Measurements from ENCODE around the gene CTNNA3.

Gene CTNNA3

GRCh38 chr10:66071907-66072306 lies 1624.1 kb downstream of the CTNNA3 start:
- DNase-seq (ENCODE audit: low read depth): no peak

GRCh38 chr10:66058594-66058993 lies 1637.4 kb downstream of the CTNNA3 start:
- DNase-seq (ENCODE audit: low read depth): no peak

DNA sequence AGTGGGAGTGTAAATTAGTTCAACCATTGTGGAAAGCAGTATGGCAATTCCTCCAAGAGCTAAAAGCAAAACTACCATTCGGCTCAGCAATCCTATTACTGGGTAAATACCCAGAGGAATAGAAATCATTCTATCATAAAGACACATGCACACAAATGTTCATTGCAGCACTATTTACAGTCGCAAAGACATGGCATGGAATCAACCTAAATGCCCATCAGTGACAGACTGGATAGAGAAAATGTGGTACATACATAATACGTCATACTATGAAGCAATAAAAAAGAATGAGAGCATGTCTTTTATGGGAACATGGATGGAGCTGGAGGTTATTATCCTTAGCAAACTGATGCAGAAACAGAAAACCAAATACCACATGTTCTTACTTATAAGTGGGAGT lies 1646.7 kb downstream of the CTNNA3 start:
- DNase-seq (ENCODE audit: low read depth): no peak

GRCh38 chr10:66045859-66046258 lies 1650.1 kb downstream of the CTNNA3 start:
- no peak for DNase-seq (ENCODE audit: low read depth)

DNA sequence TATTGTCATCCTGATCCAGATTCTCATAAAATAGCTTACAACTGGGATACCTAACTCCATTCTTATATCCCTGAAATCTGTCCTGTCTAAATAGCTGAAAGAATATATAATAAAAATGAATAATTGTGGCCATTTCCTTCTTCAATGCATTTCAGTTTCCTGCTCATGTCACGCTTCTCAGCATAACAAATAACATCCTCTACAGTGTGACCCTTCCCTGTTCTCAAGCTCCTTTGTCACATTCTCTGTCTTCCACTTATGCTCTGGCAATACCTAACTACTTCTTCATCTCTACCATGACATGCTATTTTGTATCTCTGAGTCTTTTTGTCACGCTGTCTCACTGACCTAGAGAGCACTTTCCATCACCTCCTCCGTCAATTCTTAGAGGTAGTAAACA lies 1654.2 kb downstream of the CTNNA3 start:
- DNase-seq (ENCODE audit: low read depth): no peak

- DNase-seq (ENCODE audit: low read depth): no peak
Observed at GRCh38 chr10:66038623-66039022, 1657.4 kb downstream of the CTNNA3 start.

GRCh38 chr10:66026321-66026720 lies 1669.7 kb downstream of the CTNNA3 start:
- DNase-seq (ENCODE audit: low read depth): no peak

DNA sequence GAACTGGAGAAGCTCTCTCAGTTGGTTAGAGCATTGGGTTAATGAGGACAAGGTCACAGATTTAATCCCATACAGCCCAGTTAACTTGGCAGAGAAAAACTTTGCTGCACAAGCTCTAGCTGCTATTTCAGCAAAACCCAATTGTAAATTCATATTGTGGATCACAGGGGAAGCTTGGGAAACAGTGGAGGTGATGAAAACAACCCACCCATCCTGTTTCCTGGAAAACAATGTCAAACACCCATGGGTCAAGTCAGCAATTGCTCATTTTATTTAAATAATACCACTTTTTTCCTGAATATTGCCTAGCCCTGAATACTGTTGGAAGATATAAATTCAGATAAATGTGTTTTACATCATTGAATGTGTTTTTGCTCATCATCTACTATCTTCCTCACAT lies 1670.8 kb downstream of the CTNNA3 start:
- no peak for DNase-seq (ENCODE audit: low read depth)

DNA sequence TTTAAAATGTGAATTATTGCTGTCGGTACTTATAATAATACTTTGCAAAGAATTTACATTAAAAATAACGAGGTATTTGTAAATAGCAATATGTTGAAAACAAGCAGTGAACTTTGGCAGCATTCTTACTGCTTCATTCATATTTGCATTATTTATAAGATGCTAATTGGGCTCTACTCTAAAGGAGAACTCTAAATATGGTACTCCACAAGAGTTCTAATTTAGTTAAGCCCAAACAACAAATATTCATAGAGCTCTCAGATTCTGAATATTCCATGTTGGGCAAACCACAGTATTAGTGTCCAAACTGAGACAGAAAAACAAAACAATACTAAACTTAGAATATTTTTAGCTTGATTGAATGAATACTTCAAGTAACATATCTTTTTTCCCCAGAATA lies 1674.6 kb downstream of the CTNNA3 start:
- no peak for DNase-seq (ENCODE audit: low read depth)

GRCh38 chr10:66008221-66008620 lies 1687.8 kb downstream of the CTNNA3 start:
- no peak for DNase-seq (ENCODE audit: low read depth)

GRCh38 chr10:66006411-66006810 lies 1689.6 kb downstream of the CTNNA3 start:
- no peak for DNase-seq (ENCODE audit: low read depth)

DNA sequence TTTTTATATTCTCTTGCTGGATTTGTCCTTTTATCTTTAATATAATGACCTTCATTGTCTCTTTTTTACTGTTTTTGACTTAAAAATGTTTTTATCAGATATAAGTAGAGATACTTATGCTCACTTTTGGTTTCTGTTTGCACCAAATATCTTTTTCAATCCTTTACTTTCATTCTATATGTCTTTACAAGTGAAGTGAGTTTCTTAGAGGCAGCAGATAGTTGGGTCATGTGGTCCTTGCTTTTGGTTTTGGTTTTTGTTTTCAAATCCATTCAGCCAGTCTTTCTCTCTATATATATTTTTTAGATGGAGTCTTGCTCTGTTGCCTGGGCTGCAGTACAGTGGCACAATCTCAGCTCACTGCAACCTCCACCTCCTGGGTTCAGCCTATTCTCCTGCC lies 1702.5 kb downstream of the CTNNA3 start:
- no peak for DNase-seq (ENCODE audit: low read depth)

- no peak for DNase-seq (ENCODE audit: low read depth)
Observed at GRCh38 chr10:65968871-65969270, 1727.1 kb downstream of the CTNNA3 start.

DNA sequence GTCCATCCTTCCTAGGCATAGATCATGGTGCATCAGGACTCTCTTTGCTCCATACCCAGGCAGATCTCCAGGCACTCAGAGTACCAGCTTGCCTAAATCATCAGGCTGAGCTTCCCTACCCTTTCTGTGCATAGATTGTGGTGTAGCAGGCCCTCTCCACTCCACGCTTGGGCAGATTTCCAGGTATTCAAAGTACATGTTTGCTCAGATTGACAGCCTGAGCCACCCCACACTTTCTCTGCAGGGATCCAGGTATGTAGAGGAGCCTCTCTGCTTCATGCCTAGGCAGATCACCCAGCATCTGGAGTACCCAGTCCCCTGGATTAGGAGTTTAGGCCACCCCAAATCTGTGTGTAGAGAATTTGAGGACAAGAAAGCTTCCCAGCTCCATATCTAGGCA lies 1727.6 kb downstream of the CTNNA3 start:
- DNase-seq (ENCODE audit: low read depth): no peak

GRCh38 chr10:65964205-65964604 lies 1731.8 kb downstream of the CTNNA3 start:
- no peak for DNase-seq (ENCODE audit: low read depth)

DNA sequence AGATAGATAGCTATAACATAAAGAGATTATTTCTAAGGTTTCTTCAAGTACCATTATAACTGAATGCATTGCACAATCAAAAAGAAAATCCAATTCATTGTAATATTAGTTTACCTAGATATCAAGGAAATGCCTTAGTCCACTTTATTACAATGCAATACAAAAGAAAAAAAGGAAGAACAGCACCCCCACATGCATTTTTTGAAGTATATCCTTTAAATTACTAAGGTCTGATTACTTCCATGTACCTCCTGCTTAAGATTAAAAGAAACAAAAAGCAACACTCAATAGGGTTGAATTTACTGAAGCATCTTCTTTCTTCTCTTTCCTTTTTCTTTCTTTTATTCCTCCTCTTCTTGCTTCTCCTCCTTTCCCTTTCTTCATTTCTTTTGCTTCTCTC lies 1743.9 kb downstream of the CTNNA3 start:
- no peak for DNase-seq (ENCODE audit: low read depth)

DNA sequence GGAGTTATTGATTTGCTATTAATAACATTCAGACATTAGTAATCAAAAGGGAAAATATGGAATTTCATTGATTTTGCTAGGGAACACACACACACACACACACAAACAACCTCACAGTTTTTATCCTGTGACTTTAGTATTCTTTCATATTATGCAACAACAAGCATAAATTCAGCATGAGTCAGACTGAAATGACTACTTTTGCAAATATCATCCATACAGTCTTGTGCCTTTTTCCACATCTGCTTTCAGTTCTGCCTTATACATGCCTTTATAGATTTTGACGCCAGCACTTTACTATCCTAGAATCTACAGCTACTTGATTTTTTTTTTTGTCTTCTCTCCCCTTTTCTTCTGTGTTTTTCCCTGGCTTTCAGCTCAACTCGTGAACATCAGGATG lies 1745.9 kb downstream of the CTNNA3 start:
- DNase-seq (ENCODE audit: low read depth): no peak

DNA sequence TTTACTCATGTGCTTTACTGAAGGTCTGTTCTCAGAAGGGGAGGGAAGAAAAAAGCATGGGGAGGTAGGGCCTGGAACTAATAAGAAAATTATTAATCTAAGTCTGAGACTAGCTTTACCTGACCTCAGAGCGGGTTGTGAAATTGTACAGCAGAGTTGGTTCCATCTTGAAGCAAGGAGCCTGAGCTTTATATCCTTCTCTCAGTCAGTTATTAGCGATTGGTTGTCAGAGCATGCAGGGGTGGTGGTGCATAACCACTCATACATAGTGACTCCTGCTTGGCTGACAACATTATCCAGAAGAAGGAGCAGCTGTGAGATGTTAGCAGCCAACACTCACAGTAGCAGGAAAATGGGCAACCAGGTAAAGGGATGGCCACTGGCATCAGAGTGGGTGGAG lies 1746.5 kb downstream of the CTNNA3 start:
- no peak for DNase-seq (ENCODE audit: low read depth)

GRCh38 chr10:65945061-65945460 lies 1750.9 kb downstream of the CTNNA3 start:
- DNase-seq (ENCODE audit: low read depth): no peak

DNA sequence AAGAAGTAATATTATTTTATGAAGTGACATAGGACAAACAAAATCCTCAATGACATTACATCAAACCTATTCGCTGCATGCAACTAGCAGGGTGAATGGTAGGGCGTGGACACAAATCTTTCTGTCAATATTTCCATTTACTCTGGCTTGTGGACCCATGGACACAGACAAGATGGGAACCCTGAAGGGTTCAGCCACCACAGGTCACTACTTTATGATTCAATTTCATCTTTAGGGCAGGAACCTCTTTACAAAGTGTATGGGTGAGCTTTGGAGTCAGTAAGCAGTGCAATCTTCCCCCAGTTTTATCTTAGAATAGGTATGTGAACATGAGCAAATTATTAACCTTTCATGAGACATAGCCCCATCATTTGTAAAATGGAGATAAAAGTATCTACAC lies 1752.5 kb downstream of the CTNNA3 start:
- no peak for DNase-seq (ENCODE audit: low read depth)

DNA sequence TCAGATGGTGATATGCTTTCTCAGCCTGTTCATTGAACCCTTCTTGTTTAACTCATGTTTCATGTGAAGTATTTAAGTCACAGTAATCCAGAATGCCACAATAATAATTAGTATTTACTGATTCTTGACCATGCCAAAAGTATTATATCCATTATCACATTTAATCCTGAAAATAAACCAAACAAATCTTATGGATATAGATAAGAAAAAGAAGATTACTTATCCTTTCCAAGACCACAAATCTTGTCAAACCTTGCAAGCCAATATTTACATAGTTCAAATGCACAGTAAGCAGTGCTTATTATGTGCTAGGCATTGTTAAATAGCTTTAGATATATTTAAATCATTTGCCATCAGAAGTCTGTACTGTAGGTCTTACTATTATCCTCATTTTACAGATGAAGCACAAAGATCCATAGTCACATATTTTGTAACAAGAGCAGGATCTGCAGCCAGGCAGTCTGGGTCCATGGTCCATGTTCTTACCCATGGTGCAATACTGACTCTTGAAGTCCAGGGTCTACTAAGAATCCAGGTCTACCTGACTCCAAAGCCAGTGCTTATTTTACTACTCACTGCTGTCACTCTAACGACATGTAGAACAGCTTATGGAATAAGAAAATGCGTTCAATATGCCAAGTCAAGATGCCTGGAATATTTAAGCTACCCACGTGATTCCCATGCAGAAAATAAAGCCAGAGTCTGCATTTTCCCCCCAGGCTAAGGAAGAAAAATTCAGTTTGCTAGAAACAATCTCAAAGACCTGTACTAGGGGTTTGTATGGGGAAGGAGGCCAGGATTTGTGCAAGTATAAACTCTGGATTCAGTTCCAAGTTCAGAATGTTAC lies 1755.0 kb downstream of the CTNNA3 start:
- no peak for DNase-seq (ENCODE audit: low read depth)

DNA sequence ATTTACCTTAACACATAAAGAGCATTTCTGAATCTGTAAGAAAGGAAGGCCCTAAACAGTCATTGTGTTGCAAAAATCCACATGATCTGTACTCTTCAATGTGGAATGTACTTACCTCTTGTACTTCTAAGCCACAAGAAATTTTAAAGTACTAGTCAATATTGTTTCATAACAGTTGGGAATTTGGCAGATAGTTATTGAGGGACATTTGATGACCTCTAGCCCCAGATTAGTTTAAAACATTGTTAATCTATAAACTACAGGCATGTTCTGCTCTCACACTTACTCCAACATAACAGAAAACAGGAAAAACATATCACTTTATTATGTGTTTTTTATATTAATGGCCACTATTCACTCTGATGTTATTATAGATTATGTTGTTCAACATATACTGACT lies 1755.9 kb downstream of the CTNNA3 start:
- no peak for DNase-seq (ENCODE audit: low read depth)

DNA sequence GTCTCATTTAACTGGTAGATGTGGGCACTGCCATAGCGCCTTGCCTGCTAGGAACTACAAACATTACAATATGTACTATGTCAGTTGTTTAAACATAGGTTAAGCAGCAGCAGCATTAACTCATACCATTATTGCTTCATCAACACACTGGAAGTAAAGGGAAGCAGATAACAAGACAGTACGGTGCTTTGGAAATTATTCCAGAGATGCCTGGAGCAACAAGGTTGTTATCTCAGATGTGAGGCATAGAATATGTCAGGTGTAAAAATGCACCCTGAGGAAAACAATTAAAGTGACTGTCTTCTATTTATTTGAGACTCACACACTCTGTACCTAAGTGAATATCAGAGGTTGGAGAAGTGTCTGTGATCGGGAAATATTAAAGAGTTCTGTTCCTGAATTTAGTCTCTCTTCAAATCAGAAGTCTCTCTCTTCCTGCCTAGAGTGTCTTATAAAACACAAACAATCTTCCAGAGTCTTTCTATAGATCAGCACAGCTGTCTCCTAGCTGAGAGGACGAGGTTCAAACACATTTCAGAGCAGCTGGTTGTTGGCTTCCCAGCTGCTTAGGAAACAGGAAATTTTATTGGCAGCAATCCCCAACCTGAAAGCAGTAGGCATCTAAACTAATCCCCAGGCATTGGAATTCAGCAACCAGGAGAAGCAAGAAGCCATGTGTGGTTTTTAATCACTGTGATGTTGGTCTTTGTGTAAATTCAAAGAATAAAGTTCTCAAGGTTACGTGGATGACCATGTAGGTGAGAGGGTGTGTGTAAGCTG lies 1764.5 kb downstream of the CTNNA3 start:
- DNase-seq (ENCODE audit: low read depth): no peak
